Activated CD4-positive, alpha-beta T cell treated with anti-CD3 and anti-CD28 coated beads, Interleukin-2, amount 50 U/mL, for 4 hours (primary cell): ENCODE results near the gene DDX25.
A peak's percentile ranks its signal among the peaks of the same experiment; 100 is the strongest.
"Not testable (repeated sequence)": the region's sequence is repeated elsewhere in the genome, so short reads cannot be mapped to it uniquely, and the experiment has no call there.

Experiments
- DNase-seq, 2 experiments: peaks; one replicate each; pipeline ENCODE4 v3.0.0-alpha.2; 2020

DDX25 gene

DNA sequence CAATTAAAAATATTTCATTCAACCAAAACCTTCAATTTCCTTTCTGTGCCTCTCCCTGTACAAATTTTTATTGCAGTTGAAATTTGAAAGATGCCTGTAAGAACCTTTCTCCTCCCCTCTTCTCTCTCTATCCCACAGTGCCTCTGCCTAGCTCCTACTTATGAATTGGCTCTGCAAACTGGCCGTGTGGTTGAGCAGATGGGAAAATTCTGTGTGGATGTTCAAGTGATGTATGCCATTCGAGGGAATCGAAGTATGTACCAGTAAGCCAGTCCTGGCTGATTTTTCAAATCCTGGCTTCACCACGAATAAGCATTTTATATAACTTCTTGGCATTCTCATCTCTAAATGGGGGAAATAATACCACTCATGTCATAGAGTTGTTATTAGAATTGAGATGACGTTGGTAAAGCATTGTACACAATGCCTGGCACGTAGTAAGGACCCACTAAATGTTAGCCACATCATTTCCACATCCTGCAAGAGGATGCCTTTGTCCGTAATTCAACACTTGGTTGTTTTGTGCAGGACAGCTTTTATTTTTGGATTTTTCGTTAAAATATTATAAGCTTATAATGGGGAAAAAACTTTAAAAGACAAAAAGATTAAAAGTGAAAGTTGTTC is 6.0 kb downstream of the DDX25 start:
- no peak for DNase-seq

DNA sequence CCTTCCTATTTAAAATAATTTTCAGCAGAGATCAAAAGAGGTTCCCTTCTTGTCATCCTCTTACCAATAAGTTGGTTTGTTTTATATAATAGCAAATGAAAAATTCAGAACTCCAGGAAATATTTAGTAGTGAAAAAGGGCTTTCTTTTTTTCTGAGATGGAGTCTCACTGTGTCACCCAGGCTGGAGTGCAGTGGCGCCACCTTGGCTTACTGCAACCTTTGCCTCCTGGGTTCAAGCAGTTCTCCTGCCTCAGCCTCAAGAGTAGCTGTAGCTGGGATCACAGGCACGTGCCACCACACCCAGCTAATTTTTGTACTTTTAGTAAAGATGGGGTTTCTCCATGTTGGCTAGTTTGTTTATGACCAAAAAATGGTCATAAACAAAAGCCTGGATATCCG is 10.3 kb downstream of the DDX25 start:
- DNase-seq, result not testable (repeated sequence)

DNA sequence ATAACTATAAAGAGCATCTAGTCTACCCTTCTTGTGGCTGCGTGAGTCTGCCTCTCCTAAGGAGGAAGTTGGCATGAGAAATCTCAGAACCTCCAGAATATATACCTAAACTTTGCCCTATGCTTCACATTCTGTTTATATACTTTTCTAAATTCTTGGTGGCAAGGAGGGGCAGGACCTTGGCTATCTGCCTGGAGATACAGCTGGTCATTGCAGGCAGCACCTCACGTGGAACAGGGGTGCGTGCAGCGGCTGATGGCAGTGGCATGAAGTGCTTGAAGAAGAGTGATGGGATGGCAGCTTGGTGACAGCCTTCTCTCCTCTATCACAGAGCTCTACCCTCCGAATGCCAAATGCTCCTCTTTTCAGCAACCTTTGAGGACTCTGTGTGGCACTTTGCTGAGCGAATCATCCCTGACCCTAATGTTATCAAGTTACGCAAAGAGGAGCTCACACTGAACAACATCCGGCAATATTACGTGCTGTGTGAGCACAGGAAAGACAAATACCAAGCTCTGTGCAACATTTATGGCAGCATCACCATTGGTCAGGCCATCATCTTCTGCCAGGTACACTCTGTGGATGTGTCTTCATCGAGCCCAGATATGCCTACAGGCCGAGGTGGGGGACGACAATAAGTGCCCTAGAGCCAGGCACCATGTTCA is 12.5 kb downstream of the DDX25 start:
- no peak for DNase-seq

DNA sequence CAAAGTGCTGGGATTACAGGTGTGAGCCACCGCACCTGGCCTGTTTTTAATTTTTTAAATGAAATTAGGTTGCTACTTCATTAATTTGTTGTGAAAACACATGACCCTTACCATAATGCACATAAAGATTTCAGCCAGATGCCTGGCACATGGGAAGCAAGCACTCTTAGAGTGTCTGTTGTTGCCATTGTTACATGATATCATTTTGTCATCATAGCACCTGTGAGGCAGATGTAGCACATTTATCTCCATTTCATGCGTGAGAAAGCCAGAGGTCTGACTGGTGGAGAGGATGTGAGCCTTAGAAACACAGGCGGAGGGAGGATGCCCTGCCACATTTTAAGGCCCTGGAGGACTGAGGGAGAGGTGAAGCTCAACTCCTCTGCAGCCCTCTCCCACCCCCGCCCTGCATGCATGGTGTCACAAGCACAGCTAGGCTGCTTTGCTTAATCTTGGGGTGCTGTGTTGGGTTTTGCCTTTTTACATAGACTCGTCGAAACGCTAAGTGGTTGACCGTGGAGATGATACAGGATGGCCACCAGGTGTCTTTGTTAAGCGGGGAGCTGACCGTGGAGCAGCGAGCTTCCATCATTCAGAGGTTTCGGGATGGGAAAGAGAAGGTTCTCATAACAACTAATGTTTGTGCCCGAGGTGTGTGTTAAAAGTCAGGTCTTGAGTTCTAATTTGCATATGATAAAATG is 14.0 kb downstream of the DDX25 start:
- DNase-seq, result no peak

- no peak for DNase-seq
Observed at GRCh38 chr11:125921042-125921441, 16.7 kb downstream of the DDX25 start.

DNA sequence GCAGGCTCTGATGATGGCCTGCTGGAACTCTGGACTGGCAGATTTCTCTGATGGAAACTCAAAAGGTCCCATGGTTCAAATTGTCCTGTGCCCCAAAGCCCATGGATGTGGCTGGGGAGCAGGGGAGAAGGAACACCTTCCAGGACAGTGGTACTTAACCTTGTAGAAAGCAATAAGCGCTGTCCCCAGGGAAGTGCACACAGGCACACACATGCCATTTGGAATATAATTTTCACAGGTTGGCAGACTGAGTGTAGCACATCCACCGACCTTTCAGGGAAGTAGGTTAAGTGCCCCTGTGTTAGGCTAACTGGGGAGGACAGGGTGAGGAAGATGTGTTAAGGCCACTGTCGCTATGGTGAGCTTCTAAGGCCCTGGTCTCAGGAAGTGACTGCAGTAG is 17.8 kb downstream of the DDX25 start:
- DNase-seq, result no peak

DNA sequence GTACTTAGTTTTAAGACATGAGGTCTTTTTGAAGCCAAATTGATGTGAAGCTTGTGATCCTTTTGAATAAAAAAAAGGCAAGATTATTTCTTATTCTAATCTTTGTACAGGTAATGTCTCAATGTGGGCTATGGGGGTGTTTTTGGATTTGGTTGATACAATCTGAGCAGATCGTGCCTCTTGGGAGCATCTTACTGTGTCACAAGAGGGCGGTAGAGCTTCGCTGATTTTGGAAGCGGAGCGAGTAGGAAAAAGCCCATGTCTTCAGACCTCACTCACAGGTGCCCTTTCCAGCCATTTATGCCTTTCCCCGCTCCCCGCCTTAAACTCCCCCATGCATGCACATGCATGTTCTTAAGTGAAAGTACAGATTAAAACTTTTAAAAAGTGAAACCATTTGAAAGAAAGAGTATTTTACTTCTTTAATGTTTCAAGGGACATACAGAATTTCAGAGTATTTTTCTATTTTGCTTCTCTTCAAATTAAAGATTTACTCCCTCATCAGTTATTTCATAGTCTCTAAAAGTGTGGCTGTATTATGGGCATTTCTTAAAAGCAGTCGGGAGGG is 18.8 kb downstream of the DDX25 start:
- peak; percentile 24 to 35 for DNase-seq

DNA sequence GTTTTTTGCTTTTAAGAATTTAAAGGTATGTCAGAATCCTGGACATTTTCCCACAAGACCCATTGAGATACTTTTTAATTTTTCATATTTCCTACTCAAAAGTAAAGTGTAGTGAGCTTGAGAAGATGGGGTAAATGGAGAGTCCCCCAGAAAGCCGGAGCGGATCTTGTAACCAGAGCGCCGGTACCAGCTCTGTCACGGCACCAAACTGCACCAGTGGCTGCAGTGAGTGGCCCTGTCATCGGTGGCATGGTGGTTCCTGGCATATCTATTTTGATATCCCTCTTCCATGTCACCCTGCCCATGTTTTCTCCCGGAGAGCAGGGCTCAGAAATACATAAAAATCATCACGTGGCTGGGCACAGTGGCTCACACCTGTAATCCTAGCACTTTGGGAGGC is 19.3 kb downstream of the DDX25 start:
- DNase-seq, result no peak

DNA sequence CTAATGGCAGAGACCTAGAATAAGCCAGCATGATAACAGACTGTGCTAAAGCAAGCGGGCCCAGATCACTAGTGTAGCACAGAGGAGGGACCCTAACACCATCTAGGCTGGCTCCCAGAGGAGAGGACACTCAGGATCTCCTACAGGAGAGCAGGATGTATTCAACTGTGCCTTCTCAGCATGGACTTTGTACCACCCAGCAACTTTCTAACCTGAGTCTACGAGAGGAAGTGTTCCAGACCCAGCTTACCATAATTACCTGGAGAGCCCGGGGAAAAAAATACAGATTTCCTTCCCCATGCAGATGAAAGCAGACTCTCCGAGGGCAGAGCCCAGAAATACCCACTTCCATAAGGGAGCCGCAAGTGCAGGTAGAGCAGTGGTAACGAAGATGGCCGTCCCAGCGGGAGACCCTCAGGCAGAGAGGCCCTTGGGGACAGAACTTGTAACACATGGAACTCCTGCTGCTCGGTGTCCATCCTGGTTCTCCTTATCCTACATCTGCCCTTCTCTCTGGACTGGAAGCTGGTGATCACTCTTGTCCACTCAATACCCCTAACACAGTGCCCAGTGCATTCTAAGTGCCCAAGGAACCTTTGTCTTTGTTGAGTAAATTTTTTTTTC is 20.2 kb downstream of the DDX25 start:
- DNase-seq, result no peak

DNA sequence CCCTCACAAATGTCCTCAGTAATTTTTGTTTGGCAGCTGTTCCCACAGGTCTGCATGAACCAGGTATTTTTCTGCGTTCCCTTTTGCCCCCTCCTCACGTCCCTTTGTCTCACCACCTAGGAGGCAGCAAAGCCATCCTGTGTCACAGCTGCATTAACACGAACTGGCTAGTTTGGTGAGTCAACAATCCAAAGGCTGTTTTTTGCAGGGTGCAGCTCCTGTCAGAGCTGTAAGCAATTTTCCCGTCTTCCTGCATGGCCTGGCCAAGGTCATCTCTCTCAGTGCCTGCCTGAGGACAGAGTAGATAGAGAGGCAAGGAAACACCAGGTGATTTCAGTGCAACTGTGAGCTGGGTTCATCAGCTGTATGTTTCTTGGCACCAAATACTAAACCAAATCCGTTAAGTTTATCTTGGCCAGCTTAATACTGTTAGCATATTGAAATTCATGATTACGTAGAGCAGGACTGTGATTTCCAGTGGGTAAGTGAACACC is 21.0 kb downstream of the DDX25 start:
- no peak for DNase-seq

DNA sequence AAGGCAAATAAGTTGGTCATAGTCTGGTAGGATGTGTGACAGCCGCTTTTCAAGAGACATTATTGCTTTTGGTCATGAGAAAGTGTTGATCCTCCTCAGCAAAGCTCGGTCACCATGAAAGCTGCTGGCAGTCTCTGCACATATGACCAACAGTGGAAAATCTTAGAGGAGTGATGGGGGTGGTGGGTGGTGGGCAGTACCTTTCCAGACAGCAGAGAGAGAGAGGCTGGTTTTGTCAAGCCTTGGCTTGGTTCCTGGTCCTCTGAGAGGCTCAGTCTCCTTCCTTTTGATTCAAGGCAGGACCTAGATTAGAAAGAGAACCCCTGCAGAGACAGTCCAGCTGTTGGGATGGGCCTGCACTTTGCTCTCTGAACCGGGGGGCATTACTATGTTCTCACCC is 21.5 kb downstream of the DDX25 start:
- no peak for DNase-seq

- DNase-seq, result no peak
Observed at GRCh38 chr11:125926682-125927081, 22.4 kb downstream of the DDX25 start.

DNA sequence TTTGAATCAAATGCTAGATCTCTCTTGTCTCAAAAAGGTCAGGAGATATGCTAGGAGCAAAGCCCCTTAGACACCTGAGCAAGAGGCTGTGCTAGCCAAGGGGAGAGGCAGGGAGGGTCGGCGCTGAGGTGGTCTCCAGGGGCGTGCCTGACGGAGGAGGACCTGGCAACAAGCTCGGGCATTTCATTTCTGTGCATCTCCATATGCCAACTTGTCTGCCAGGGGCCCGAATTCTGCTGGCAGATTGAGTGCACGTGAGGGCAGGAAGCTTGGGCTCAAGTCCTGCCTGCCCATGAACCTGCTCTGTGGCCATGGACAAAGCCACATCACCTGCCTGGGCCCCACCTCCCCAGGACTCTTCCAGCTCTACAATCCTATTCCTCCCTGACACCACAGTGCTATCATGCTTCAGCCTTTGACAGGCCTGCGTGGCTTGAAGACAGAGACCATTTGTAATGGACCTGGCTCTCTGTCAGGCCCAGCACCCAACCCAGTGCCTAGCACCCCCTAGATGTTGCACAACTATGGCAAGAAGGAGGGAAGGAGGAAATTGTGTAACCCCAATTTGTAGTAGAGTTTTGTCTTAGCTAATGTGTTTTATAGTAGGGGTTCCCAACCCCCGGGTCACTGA is 25.3 kb downstream of the DDX25 start:
- no peak for DNase-seq

- no peak for DNase-seq
Observed at GRCh38 chr11:125930076-125930450, 25.8 kb downstream of the DDX25 start.

- no peak for DNase-seq
Observed at GRCh38 chr11:125931116-125931515, 26.8 kb downstream of the DDX25 start.

GRCh38 chr11:125931668-125932067 is 27.4 kb downstream of the DDX25 start:
- DNase-seq, result no peak

DNA sequence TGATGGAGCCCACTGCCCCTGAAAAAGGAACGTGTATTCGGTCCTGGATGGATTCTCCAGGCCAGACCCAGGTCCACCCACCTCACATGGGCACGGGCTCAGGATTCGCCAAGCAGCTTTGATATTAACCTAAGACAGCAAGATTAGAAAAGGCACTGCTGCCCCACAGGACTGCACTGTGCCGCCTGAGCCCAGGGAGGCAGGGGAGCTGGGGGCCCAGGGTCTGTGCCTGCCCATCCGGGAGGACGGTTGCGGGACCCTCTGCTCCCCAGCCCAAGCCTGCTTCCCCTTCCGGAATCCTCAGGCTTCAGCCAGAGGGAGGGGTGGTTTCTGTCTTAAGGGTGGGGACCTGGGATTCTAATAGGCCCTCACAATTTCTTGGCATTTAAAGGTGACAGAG is 28.0 kb downstream of the DDX25 start:
- DNase-seq, result no peak

DNA sequence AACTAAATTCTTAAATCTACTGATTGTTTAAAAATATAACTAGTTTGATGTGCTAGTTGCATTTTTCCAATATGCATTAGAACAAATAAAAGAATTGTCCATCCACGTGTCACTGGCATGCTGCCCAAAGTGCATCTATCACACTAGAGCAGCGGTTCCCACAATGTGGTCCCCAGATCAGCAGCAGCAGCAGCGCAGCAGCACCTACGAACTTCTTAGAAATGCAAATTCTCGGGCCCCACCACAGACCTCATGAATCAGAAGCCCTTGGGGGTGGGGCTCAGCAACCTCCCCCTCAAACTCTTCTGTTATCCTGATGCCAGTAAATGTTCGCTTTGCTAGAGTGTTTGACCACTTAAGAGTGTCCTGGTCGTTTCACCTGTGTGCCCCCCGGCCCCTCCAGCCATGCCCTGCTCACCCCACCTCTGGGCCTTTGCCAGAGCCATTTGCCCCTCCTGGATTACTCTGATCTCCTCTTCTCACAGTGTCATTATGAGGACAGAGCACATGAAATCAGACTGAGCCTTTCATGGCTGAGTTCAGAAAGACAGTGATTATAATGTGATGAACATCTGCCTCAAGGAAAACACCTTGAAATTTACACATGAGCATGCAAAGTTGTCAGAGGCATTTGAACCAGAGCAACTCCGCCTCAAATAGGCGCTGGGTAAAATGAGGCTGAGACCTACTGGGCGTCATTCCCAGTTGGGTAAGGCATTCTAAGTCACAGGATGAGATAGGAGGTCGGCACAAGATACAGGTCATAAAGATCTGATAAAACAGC is 28.9 kb downstream of the DDX25 start:
- DNase-seq, result no peak

GRCh38 chr11:125934473-125934872 is 30.2 kb downstream of the DDX25 start:
- no peak for DNase-seq

DNA sequence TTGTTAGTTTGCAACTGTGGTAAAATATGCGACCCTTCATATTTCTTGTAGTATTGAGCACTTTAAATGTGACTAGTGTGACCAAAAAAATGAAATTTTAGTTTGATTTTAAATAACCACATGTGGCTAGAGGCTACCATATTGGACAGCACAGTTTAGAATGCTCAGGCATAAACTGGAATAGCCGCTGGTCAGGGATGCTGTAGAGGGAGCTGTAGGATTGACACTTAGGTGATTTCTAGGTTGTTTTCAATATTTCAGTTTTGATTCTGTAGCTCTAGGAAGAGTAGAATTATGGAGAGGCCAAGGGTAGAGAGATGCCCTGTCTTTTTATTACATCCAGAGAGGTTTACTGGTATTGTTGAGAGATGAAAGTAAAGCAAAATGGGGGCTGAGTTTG is 30.7 kb downstream of the DDX25 start:
- no peak for DNase-seq

- no peak for DNase-seq
Observed at GRCh38 chr11:125935618-125936199, 31.4 kb downstream of the DDX25 start.

DNA sequence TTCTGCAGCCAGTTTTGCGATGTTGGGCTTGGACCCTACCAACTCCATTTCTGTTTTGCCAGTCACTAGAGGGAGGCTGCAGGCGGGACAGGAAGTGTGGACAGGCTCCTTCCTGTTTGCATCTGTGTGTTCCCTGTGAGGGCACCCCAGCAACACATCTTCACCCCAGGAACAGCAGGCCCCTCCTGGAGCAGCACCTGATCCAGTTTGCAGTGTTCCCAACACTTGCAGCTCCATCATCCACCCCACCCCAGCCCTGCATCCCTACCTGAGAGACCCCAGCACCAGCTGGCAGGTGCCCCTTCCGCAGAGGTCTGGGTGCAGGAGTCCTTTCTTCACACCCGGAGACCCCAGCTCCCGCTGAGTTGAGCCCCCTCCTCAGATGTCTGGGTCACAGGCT is 34.1 kb downstream of the DDX25 start:
- no peak for DNase-seq
